NCI-H345 (cell line): ENCODE results near the gene ALDH1A3.

Experiments
- DNase-seq: peaks from one replicate; lab custom pipeline; 2025; lab: John Stamatoyannopoulos, UW

ALDH1A3 gene

GRCh38 chr15:100951965-100952364 lies 72.3 kb downstream of the ALDH1A3 start:
- no peak for DNase-seq

GRCh38 chr15:100952566-100952965 lies 72.9 kb downstream of the ALDH1A3 start:
- DNase-seq: no peak

GRCh38 chr15:100958326-100959065 lies 78.9 kb downstream of the ALDH1A3 start:
- no peak for DNase-seq

GRCh38 chr15:100959066-100960050 lies 79.7 kb downstream of the ALDH1A3 start:
- no peak for DNase-seq
